Tibial nerve (tissue), 4 donors: Measurements from ENCODE around the gene TBX15. TPM values are rescaled to one million over a fixed set of nuclear protein-coding genes. Genes with fewer than 3 reads are reported as not detected.

Source experiments
- DNase-seq, 2 donors: peaks; one replicate each; pipeline ENCODE4 v3.0.0-alpha.2; 2019; ENCODE audit warnings: low spot score in 2 of 2
- H3K27ac ChIP-seq, 4 donors: fragments of 200-600 bp; sonication (generic) in 3 of 4; one replicate each; pipeline ENCODE4 v1.5.1; 2017 to 2019; ENCODE audit warnings: mild to moderate bottlenecking in 1 of 4
- H3K27me3 ChIP-seq, 2 donors: fragments of 200-600 bp; sonication (generic) in 1 of 2; one replicate each; pipeline versions ENCODE4 v1.5.1 to v1.6.0; 2017 to 2019
- H3K36me3 ChIP-seq, 3 donors: fragments of 200-600 bp; sonication (generic); one replicate each; pipeline ENCODE4 v1.5.1; 2018 to 2019
- H3K4me1 ChIP-seq, 4 donors: fragments of 200-600 bp; sonication (generic) in 3 of 4; one replicate each; pipeline ENCODE4 v1.5.1; 2017 to 2019
- H3K4me3 ChIP-seq, 4 donors: fragments of 200-600 bp; sonication (generic) in 3 of 4; one replicate each; pipeline ENCODE4 v1.5.1; 2017 to 2019; ENCODE audit warnings: mild to moderate bottlenecking in 1 of 4, moderate library complexity in 1 of 4
- H3K9me3 ChIP-seq, 4 donors: fragments of 200-600 bp; sonication (generic) in 3 of 4; one replicate each; pipeline ENCODE4 v1.5.1; 2017 to 2019
- CTCF ChIP-seq, 5 experiments: fragments of 200-600 bp in 3 of 5; fragments of 450-650 bp in 2 of 5; sonication (generic) in 3 of 5; IDR thresholded peaks; one replicate each; pipeline ENCODE4 v1.5.1; 2016 to 2019; ENCODE audit warnings: antibody characterized with exemption in 5 of 5, mild to moderate bottlenecking in 3 of 5, moderate library complexity in 2 of 5
- EP300 ChIP-seq, 2 donors: sonication (generic); formaldehyde crosslinking; IDR thresholded peaks; one replicate each; pipeline ENCODE4 v1.6.1; 2017; ENCODE audit warnings: antibody characterized with exemption in 2 of 2, mild to moderate bottlenecking in 1 of 2
- POLR2A ChIP-seq, 2 donors: fragments of 450-650 bp; IDR thresholded peaks; one replicate each; pipeline ENCODE4 v1.6.1; 2017; ENCODE audit warnings: antibody characterized with exemption in 2 of 2, mild to moderate bottlenecking in 2 of 2, moderate library complexity in 2 of 2
- WGBS, 2 donors: methylation state at CpG; one replicate each; pipeline ENCODE4 v1.1.5; 2018; 5-methylcytosine and 5-hydroxymethylcytosine counted together
- small RNA-seq: library from RNA; depleted of rRNA; stranded (forward); fragments of <200 nt; gene quantifications from one replicate; pipeline ENCODE3, GENCODE V24; 2016
- total RNA-seq, 4 donors: library from RNA; depleted of rRNA; stranded (reverse); fragments of >200 nt; gene quantifications; one replicate each; pipeline ENCODE4 v1.1.0, GENCODE V29; 2016

TBX15 gene
- total RNA-seq, 4 donors from 2014 or later = 38.7 to 57.0 (median 48.2) TPM

- H3K9me3 ChIP-seq = peaks cover 0 to 2% (median 0%) of the 10 kb centered on the region in 4 donors
These were observed 141.7 kb downstream of the TBX15 start for GRCh38 chr1:118846443-118846842.

GRCh38 chr1:118842452-118843201 lies 145.5 kb downstream of the TBX15 start:
- H3K27ac ChIP-seq = no peak overlapping the region

More at GRCh38 chr1:118846443-118846842, 141.7 kb downstream of the TBX15 start:
- no peak for TF ChIP-seq CTCF (IDR thresholded peaks at IDR 0.05)
- TF ChIP-seq EP300 (IDR thresholded peaks at IDR 0.05) = no peak
- TF ChIP-seq POLR2A (IDR thresholded peaks at IDR 0.05) = no peak
- no peak overlapping the region for H3K4me3 ChIP-seq
- H3K36me3 ChIP-seq = no peaks in the 10 kb centered on the region
- H3K27me3 ChIP-seq = no peaks in the 10 kb centered on the region
- H3K27ac ChIP-seq = no peak overlapping the region
- 72 to 80% methylated on average over 2 of the region's 2 CpGs for WGBS, 2 donors
- no peak for DNase-seq
- no peaks in the 10 kb centered on the region for H3K4me1 ChIP-seq

GRCh38 chr1:118841521-118841920 lies 146.6 kb downstream of the TBX15 start:
- TF ChIP-seq EP300 (IDR thresholded peaks at IDR 0.05) = no peak
- TF ChIP-seq CTCF (IDR thresholded peaks at IDR 0.05) = no peak
- no peak for TF ChIP-seq POLR2A (IDR thresholded peaks at IDR 0.05)

More at GRCh38 chr1:118842452-118843201, 145.5 kb downstream of the TBX15 start:
- Histone ChIP-seq H3K9me3 (no peaks in the 10 kb centered on the region), H3K4me1 (no peaks in the 10 kb centered on the region), H3K4me3 (no peak overlapping the region), H3K36me3 (no peaks in the 10 kb centered on the region), H3K27me3 (no peaks in the 10 kb centered on the region)
- no peak for DNase-seq
- TF ChIP-seq CTCF (IDR thresholded peaks at IDR 0.05) (no peak), POLR2A (IDR thresholded peaks at IDR 0.05) (no peak), EP300 (IDR thresholded peaks at IDR 0.05) (no peak)
- WGBS, 2 donors = 41 to 49% methylated on average over 14 of the region's 14 CpGs

More at GRCh38 chr1:118841521-118841920, 146.6 kb downstream of the TBX15 start:
- Histone ChIP-seq H3K36me3 (no peaks in the 10 kb centered on the region), H3K4me1 (no peaks in the 10 kb centered on the region), H3K9me3 (no peaks in the 10 kb centered on the region), H3K27me3 (no peaks in the 10 kb centered on the region), H3K4me3 (no peak overlapping the region), H3K27ac (no peak overlapping the region)
- no peak for DNase-seq

Small RNA genes lying within 50 kb of the gene (small RNA-seq; reads per million reads assigned to genes)
- gene AL139420.2 = not detected

Other genes starting within 250 kb of the TBX15 start
- 10 to 100 TPM; 18.9 to 31.0 (median 22.0) TPM for gene WARS2, start 152.3 kb upstream of the TBX15 start, total RNA-seq